Glomerular visceral epithelial cell (primary cell): Measurements from ENCODE around the gene RNF2.
"Not testable (repeated sequence)": the region's sequence is repeated elsewhere in the genome, so short reads cannot be mapped to it uniquely, and the experiment has no call there.

Source experiments
- DNase-seq: peaks from one replicate; pipeline ENCODE4 v3.0.0-alpha.2; 2016; ENCODE audit errors: extremely low spot score

RNF2 gene

GRCh38 chr1:185044981-185045813 lies at the start of gene RNF2:
Gene RNF2, plus strand, starts transcription at chr1:185045558. Its CDS starts 41,996 bp downstream, at chr1:185087554.
- peak; percentile 84 for DNase-seq

GRCh38 chr1:184999974-185000373 lies 45.4 kb upstream of the RNF2 start:
- DNase-seq, result not testable (repeated sequence)

GRCh38 chr1:185001312-185001880 lies 44.0 kb upstream of the RNF2 start:
- not testable (repeated sequence) for DNase-seq

- DNase-seq, result no peak
These were observed 36.5 kb upstream of the RNF2 start for GRCh38 chr1:185008838-185009237.

GRCh38 chr1:185010361-185010760 lies 35.0 kb upstream of the RNF2 start:
- no peak for DNase-seq

GRCh38 chr1:185014941-185015340 lies 30.4 kb upstream of the RNF2 start:
- DNase-seq, result no peak

DNA sequence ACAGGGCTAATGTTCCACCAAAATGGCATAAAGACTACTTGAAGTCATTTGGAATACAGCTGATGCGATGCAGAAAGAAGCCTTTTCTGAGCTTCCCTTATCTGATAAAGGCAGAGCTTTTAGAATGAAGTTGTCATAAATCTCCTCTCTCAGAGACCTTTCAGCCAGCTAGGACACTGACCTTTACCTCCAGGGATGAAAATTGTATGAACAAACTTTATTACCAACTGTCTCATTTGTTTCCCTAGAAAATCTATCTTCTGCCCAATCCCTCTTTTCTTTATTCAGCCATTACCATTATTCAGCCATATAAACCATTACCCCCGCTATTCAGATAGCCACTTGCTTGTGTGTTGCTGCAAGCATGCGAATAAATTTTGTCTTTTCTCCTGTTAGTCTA lies 29.7 kb upstream of the RNF2 start:
- no peak for DNase-seq

- DNase-seq, result no peak
These were observed 28.5 kb upstream of the RNF2 start for GRCh38 chr1:185016880-185017279.

- peak; percentile 64 for DNase-seq
These were observed 28.0 kb upstream of the RNF2 start for GRCh38 chr1:185017338-185017737.

DNA sequence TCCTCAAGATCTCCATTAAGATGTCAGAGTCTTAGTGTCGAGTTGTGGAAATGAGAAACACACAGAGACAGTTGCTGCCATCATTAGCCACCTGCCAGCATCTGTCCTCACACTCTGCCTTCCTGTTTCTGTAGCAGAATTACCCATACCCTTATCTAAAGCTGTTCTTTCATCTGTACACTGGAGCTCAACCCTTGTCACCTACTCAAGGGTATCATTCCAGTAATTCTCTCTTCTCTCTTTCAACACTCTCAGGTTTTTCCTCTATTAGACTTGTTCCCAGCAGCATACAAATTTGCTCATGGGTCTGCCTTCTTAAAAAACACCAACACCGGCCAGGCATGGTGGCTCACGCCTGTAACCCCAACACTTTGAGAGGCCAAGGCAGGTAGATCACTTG lies 27.4 kb upstream of the RNF2 start:
- DNase-seq, result no peak

DNA sequence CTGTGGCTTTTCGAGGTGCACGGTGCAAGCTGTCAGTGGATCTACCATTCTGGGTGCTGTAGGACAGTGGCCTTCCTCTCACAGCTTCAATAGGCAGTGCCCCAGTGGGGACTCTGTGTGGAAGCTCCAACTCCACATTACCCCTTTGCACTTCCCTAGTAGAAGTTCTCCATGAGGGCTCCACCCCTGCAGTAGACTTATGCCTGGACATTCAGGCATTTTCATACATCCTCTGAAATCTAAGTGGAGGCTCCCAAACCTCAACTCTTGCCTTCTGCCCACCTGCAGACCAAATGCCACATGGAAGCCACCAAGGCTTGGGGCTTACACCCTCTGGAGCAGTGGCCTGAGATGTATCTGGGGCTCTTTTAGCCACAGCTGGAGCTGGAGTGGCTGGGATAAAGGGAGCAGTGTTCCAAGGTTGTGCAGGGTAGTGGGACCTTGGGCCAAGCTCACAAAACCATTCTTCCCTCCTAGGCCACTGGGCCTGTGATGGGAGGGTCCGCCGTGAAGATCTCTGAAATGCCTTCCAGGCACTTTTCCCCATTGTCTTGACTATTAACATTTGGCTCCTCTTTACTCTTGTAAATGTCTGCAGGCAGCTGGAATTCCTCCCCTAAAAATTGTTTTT lies 18.0 kb upstream of the RNF2 start:
- no peak for DNase-seq

- no peak for DNase-seq
These were observed 11.7 kb upstream of the RNF2 start for GRCh38 chr1:185033686-185034085.

DNA sequence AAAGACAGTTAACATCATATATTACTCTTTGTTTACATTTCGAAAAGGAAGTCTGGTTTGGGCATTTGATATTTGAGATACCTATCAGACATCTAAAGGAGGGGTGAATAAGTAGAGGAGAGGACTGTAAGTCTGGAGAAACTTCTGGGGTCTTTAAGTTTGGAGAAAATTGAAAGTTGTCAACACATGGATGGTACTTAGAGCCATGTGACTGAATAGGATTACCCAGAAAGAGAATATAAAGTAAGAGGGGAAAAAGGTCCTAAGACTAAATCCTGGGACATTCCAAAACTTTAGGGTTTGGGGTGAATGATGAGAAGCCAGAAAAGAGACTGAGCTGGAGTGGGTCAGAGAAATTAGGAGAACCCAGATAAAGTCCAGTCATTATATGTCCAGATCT lies 10.1 kb upstream of the RNF2 start:
- DNase-seq, result no peak

DNA sequence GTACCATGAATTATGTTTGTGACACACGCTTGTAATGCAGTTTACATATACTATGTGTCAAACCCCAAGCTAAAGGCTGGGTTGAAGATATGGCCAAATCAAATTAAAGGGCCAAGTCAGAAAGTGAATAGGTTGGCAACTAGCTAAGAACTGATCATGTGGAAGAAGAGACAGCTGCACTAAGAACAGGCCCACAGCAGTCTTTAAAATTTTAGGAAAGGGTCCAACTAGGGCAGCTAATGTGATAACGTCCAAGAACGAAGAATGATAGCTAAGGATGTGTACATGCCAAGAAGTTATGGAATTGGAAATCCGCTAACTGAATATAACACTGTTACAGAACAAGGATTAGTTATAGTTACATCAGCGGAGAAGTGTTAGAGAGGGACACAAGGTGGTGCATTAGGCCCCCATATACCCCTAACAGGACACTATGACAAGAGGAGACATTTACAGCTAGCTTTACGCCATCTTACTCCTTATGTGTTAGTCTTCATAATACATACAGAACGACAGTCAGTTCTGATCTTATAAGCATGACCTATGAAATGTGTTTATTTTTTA lies 6.5 kb upstream of the RNF2 start:
- no peak for DNase-seq

DNA sequence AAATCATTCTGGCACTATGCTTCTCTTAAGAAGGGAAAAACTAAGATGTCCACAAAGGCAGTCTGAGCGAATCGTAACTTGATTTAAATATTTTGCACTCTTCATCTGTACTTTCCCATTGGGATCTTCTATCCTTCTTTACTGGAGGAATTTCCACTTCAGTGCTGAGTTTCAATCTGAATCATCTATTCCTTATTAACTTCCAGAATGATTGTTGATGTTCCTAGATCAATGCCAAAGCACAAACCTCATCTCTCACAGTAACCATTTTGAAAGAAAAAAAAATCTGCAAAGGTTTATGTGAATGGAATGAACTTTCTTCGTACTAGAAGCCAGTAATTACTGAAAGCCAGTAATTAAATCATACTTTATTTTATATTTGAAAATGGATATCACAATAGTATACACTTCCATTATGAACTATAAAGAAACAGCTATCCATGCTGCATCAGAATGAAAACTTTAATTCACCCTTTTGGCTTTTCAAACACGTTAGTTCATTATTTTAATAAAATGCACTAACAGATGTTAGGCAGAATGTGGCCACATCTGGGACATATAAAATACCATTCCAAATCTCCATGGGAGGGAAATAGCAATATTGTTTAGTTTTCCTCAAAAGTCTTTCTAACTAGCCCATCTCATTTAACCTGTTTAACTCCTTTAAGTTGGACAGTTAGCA lies 5.5 kb upstream of the RNF2 start:
- DNase-seq, result no peak

DNA sequence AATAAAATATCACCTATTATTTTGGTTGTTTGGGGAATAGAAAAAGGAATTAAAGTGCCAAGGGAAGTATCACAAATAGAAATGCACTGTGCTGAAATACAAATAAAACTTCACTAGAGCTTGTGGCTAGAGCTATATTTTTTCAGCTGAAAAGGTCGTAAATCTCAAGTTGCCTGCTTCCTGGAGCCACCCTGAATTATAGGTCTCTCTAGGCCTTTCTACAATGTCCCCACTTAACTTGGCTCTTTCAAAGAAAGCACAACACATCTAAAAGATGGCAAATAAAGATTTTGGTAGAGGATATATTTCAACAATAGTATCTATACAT lies 5.0 kb upstream of the RNF2 start:
- no peak for DNase-seq

- DNase-seq, result no peak
These were observed 3.6 kb upstream of the RNF2 start for GRCh38 chr1:185041742-185042141.

- DNase-seq, result no peak
These were observed 2.6 kb upstream of the RNF2 start for GRCh38 chr1:185042737-185043136.

DNA sequence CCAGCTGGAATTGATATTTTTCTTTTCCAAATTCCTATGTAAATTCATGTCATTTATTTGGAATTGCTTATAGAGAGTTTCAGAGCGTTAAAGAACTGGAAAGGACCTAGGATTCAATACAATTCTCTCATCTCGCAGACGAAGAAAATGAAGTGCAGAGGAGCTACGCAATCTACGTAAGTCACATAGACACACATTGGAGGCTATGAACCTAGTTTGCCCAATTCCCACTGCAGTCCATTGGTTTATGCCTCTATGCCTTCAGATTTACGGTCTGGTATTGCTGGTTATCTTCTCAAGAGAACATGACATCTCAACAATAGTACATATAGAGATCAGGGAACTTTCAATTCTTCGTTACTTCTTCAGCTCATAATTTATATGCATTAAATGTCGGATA lies 971 bp upstream of the RNF2 start:
- no peak for DNase-seq

DNA sequence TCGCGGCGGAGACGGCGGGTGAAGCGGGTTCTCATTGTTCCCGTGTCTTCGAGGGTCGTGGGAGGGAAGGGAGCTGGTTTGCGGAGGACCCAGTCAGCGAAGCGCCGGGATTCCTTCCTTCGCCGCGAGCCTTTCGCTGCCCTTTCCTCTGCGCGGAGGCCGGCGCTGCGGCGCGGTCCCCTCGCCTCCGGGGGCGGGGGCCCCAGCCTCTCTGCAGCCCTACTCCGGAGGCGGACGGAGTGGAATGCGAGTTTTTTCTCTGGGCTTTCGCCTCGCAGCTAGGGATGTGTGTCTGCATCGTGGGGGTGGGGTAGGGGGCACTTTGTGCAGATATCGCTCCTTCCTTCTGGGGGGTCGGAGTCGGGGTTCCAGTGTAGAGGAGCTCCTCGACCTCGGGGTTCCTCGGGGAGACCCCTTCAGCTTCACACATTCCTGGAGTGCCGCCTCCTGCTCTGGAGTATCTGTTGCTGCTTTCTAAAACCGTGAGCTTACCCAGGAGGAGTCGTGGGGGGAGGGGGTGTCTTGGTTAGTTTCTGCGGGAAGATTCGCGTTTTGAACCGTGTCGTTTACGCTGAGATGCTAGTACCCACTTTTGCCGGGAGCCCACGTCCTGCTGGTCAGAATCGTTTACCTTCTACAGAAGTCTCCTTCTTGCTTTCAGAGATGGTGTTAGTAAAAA lies 595 bp downstream of the RNF2 start:
- peak; percentile 40 for DNase-seq

- DNase-seq, result no peak
These were observed 1.3 kb downstream of the RNF2 start for GRCh38 chr1:185046668-185047067.

- no peak for DNase-seq
These were observed 4.3 kb downstream of the RNF2 start for GRCh38 chr1:185049670-185050069.
